ENCODE measurements around the gene CSRNP3.

Gene CSRNP3

DNA sequence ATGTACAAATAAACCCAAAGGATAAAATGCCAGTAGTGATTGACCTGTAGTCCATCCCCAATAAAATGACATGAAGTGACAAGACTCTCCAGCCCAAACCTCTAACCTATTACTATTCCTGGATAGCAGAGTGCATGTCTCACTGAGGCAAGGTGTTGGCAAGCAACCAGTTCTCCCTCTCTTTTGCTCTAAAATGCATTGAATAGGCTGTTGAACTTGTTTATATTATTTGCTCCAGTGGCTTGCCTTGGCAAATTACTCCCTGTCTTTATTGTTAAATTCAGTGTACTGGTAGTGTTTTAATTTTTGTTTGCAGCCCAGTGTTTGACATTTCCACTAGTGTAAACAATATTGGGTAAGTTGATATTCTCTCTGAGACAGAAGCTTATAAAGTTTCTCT is 70.5 kb downstream of the CSRNP3 start:
- no peak for DNase-seq (ENCODE audit: low read depth in 2 of 2)

DNA sequence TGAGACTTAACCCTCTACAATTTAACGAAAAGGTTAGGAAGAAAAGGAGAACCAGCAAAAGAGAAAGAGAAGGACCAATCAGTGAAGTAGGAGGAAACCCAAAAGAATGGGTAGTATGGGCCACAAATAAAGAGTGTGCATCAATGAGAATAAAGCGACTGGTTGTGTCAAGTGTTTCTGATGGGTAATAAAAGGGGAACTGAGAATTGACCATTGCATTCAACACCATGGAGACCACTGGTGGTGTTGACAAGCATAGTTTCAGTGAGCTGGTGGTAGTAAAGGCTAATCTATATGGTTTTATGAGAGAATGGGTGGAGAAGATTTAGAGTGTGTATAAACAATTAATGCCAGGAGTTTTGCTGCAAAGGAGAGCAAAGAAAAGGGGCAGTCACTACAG is 75.4 kb downstream of the CSRNP3 start:
- DNase-seq (ENCODE audit: low read depth in 2 of 2), result no peak

DNA sequence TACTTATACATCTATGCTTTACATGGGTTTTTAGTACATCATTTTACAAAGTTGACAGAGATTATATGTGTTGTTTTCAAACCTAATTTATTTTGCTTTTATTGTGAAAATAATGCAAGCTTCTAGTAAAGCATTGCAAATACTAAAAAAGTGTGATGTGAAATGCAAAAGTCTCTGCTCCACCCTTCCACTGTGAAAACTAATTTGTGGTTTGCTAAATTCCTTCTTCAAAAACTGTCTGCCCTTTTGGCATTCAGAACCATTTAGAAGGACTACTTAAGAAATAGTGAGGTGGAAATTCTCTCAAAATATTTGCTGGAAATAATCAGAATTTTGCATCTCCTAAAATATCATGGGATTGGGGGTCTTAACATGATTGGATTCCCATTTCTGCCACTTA is 78.4 kb downstream of the CSRNP3 start:
- no peak for DNase-seq (ENCODE audit: low read depth in 2 of 2)

DNA sequence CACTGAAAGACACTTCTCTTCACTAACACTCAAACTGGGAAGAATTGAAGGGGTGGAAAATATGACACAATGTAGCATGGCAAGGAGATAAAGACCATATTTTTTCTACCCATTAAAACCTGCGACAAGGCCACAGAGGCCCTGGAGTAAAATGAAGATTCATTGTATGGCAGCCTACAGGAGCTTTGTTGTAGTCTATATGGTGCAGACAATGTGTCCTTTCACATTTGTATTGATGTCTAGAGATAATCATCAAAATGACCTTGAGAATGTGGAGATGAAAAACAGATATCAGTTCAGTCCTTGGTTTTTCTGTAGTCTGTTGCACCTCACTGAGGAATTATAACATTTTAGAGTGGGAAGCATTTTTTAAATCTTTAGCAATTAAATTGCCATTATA is 80.1 kb downstream of the CSRNP3 start:
- DNase-seq (ENCODE audit: low read depth in 2 of 2), result no peak

DNA sequence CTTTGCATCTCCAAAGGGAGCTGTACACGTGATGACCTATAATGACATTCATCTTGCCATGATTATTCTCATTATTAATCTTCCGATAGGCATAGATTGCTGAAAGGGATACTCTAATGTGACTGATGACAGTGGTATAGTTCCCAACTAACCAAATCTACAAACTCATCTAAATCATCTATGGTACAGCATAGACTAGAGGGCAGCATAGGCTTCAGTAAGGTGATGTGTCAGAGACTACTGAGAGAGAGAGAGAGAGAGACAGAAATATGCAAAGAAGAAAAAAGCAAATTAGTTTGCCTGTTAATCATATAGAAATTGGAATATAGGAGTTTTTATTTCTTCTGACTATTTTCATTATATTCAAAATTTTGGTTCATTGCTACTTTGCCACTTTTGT is 89.3 kb downstream of the CSRNP3 start:
- DNase-seq (ENCODE audit: low read depth in 2 of 2), result no peak

DNA sequence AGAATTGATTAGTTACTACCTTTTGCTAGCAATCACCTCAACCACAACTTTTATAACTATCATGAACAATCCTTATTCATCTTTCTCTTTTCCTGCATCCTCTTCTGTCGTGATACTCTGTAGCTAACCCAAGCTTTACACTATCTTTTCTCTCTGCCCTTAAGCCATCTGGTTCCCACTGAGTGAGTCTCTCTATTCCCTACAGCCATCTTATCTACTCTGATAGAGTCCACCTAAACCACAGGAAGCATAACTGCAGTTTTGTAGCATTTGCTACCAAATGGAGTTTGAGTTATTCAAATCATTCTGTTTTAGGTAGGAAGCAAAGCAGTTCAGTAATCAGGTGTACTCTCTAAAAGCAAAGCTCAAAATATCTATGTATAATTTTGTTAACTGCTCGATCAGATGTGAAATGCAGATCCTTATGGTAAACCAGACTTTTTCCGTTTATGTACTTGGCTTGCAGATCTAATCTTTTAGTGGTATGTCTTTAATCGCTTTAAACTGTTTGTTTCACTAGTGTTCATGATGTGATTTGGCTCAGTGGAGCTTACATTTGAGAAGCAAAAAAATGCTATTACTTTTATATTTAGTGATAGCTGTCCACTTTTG is 91.0 kb downstream of the CSRNP3 start:
- no peak for DNase-seq (ENCODE audit: low read depth in 2 of 2)

DNA sequence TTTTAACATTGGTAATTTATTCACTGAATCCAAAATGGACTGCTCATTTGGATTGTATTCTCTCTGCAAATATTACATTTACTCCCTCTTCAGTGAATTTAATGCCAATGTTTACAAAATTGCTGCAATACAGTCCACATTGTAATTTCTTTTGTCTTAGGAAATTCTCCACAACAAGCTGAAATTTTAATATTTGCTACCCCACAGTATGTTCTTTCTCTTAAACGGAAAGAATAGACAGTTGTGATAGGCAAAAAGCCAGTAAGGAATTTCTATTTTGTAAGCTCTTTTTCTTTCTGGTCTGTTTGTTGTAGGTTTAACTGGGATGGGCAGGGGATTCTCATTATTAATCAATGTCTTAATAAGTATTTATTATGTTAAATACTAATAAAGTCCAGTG is 92.0 kb downstream of the CSRNP3 start:
- no peak for DNase-seq (ENCODE audit: low read depth in 2 of 2)

DNA sequence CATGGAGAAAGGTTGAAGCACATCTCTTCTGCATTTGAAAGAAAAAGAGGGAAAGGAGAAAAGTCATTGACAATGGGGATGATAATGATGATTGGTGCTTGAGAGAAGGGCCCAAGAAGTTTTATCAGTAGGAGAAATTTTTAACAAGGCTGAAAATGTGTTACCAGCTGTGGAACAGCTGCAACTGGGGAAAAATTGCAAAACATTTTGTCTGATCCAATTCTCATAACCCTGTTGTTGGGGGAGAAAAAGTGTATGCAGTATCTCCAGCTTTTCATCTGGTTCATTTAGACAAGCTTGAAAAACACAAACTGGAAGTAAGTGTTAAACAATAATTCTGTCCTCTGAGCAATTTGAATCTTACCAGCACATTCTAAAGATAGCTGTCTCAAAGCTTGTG is 92.7 kb downstream of the CSRNP3 start:
- no peak for DNase-seq (ENCODE audit: low read depth in 2 of 2)

DNA sequence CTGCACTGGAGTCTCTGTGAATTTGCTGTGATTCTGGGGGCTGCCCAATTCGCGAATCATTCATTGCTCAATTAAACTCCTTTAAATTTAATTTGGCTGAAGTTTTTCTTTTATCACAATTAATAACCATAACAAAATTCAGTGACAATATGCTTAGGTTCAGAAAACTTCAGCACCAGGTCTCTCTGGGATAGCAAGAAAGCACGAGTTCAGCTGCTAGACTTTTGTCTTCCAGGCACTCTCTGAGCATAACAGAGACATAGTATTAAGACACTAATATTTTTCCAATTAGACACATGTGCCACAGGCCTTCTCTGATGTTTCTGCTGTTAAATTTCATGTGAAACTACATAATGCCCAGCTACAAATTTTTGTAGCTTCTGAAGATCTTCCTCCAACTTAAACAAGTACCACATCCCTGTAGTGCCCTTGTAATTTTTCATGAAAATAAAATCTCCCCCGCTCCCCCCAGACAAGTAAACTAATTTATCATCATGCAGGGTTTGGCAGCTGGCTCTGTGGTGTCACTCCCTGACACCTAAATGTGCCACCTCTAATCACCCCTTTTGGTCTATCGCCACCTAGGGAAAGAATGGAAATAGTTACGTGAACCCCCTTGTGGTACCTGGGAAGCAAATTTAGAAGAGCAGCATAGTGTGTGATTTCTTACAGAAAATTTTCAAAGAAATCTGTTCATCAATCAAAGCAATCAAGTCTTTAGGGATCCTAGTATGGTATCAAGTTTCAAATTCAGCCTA is 94.1 kb downstream of the CSRNP3 start:
- DNase-seq (ENCODE audit: low read depth in 2 of 2), result no peak

DNA sequence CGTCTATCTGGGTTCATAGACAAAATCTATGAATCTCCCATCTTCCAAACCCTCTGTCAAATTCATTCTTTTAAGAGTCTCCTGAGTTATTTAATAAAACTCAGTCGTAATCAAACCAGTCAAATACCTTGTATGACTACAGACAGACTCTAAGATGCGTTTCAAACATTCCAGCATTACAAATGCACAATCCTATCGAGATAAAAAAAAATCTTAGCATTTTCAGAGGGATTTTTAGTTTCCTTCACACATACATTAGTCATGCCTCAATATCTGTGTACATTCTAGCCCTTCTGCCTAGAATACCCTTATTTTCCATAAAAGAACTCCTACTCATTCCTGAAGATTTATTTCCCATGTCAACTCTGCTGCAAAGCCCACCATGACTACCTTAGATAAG is 96.5 kb downstream of the CSRNP3 start:
- DNase-seq (ENCODE audit: low read depth in 2 of 2), result no peak

DNA sequence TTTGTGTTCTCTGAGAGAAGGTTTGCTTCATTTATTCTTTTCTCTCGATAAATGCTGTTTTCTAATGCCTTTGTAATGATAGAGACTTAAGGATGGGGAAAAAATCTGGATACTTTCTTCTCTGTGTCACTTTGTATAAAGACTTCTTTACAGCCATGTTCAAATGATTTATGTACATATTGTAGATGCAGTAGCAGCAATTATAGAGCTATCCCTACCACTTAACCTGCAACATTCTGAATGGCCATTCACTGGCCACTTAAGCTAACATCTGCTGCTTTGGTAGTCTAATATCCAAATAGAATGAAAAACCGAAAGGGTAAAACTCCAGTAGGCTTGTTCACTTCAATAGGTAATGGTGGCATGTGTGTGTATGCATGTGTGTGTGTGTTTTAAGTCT is 97.8 kb downstream of the CSRNP3 start:
- DNase-seq (ENCODE audit: low read depth in 2 of 2), result no peak

DNA sequence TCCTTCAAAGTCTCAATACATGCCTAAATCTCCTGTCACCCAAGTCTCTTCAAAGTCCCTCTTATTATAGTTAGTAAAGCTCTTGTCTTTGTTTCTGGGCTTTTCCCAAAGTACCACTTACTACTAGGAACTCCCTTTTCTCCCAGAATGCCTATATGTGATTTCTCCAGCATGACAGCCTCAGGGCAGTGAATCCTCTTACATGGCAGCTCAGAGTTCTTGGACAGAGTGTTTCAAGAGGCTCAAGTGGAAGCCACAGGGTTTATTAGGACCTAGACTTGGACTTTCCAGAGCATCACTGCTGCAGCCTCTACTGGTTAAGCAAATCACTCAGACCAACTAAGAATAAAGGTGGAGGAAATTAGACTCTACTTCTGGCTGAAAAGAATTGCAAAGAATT is 98.9 kb downstream of the CSRNP3 start:
- no peak for DNase-seq (ENCODE audit: low read depth in 2 of 2)

DNA sequence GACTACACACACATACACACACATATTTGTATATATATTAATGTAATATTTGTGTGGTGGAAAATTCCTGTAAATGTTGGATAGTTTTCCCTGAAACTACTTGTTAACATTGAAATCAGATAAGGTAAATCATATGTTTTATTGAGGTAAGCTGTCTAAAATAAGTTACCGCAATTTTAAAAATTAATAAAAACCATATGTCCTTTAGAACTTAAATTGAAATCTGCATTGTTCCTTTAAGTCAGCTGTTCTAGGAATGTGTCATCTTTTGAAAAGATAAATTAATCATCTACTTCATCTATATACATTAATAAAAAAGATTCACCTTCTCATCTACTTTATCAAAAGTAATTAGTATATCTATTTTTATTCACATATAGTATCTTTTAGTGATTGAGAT is 102.0 kb downstream of the CSRNP3 start:
- no peak for DNase-seq (ENCODE audit: low read depth in 2 of 2)

DNA sequence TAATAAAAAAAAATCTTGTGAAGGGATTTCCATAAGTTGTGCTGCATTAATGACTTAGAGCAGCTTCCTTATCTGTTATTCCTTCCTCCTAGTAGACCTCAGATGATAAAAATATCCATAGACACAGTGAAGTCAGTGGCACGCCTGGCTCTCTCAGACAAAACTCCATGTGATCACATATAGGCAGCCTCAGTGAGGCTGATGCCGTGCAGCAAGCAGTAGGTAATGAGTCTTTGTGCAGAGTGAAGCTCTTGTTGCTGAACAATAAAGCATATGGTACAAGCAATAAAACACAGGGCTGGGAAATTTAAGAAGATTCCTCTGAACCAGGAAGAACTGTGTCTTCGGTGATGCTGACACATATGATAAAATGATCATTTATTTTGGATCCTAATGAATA is 102.7 kb downstream of the CSRNP3 start:
- DNase-seq (ENCODE audit: low read depth in 2 of 2), result no peak

DNA sequence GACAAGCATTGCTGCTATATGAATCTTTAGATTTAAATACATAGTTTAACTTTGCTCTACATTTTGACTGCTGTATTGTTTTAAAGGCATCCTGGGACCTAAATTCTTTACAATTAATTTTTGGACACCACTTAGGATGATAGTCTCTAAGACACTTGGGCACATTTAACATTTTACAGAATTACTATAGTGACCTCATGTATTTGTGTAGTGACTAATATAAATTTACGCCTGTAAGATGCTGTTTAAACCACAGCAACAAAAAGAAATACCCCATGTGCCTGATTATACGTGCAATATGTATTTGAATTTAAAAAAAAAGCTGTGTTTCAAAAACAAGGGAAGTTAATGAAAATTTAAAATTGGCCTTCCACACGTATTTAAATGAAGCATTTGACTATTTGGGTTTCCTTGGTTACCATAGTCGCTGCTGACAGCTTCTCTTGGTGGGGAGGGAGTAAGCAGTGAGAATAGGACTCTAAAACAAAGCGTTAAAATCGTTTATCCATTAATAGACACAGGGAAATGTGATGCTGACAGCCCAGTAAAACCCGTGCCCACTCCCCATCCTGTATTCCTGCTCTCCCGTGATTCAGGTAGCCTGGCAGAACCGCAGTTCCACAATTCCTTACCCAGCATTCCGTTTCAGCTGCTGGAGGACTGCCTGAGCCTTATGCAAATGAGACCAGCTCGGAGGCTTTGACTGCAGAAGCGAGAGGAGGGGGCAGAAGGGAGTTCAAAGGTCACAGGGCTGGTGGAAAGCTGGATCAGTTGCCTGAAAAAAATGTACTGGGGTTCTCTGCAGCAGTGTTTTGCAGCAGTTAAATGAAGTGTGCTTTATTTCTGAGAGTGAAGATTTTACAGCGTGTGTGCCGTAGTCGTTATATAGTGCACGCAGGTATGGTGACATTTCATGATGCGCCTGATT is 104.3 kb downstream of the CSRNP3 start:
- DNase-seq (ENCODE audit: low read depth in 2 of 2), result no peak

DNA sequence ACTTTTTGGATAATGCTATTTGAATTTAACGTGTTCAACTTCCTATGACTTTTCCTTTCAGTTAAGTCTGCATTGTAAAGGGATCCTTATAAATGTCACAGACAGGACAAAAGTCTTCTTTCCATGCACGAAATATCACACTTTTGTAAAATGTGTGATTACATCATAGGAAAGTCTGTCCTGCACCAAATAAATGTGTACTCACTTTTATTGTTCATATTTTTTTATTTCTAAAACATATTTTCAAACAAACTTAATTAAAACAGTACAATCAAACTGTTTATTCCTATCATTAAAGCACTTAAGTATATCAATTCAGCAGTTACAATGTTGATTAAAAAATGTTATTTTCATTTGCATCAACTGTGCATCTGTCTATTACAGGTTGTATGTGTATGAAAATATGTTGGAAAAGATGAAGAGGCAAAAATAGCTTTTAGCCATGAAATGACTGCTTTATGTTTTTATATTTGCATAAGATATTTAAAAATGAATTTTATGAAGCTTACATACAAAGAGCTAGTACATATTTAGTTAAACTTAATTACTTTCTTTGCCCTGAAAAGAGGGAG is 105.6 kb downstream of the CSRNP3 start:
- DNase-seq (ENCODE audit: low read depth in 2 of 2), result no peak

DNA sequence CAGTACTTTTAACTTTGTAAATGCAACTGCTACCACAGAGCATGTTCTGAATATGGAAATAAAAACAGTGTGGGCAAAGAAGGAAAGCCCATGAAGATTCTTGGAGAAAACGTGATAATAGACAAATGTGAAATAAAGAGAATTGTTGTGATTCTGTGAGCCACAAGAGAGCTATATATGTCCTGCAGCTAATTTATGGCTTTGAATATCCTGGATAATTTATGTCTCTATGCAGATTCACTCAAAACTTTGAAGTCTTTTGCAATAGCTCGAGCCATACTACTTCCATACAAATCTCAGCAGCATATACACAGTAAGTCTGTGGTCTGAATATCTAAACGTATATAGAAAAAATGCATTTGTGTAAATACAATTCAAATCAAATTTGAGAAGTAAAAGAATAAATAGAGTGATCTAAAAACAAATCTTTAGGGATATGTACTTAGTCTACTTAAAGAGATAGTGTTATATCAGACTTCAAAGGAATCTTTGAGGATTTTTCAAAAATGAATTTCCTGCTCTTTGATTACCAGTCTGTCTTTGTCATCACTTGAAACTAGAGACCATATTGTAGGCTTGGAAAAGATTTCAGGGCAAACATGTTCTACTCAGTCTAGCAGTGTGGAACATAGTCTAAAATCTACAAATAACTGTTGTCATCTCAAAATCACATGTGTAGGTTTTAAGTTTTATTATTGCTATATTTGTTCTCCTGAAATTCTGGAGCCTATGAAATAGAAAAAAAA is 107.1 kb downstream of the CSRNP3 start:
- DNase-seq (ENCODE audit: low read depth in 2 of 2), result no peak

DNA sequence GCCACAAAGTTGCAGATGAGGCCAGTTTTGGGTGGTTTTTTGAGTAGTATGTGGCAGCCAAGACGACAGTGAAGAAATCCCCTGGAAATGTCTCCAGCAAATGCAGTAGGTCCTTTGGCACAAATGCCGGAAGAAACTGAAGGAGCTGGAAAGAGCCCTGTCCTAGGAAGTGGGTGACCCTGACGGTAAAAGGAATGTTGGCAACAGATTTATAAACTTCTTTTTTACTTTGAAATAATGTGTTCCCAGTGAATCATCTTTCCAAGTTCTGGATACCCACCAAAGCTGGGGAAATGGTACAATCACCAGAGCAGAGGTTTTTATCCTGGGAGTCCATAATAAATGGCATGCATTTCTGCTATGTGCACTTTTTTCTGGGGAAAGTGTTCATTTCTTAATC is 112.9 kb downstream of the CSRNP3 start:
- DNase-seq (ENCODE audit: low read depth in 2 of 2), result no peak

DNA sequence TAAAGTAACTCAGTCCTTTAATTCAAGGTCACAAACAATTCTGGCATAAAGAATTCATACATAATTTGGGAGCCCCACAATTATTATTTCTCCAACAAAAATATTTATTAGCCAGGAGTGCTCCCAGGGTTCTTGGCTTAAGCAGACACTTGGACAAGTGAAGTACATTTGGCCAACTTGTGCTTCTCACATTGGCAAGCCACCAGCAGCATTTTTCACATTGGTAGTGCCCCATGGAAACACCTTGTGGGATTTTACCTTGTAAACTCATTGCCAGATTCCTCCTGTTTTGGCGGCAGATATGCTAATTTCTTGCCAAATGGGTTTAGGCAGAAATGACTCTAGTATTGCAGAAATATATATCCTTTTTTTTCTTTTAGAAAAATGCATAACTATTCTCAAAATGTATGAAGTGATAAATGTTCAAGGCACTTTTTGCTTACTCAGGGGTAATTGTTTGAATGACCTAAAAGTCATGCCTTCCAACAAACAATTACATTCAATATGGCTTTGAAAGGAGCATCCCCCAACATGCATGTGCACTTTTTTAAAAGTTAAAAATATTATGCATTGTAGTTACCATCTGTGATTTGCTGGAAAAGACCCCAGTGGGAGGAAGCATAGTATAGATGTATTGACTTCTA is 113.5 kb downstream of the CSRNP3 start:
- no peak for DNase-seq (ENCODE audit: low read depth in 2 of 2)

DNA sequence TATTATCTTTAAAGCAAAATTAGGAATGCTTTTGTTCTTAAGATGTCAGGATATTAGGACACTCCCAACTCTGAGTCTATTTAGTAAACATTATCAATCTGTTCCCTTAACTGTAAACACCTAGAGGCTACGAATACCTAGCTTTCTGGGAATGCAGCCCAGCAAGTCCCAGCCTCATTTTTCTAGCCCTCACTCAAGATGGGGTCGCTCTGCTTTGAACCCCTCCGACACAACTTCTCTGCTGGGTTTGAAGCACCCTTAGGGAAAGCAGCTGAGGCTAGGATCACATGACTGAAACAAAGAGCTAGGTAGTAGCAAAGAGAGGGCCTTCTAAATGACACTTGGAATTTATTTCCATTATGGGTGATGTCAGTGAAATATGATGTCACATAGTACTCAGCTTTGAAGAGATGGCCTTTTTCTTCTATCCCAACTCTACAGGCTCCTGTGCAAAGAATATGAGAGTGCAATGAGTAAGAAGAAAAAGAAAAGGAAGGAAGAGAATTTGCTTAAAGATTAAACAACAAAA is 114.7 kb downstream of the CSRNP3 start:
- no peak for DNase-seq (ENCODE audit: low read depth in 2 of 2)

DNA sequence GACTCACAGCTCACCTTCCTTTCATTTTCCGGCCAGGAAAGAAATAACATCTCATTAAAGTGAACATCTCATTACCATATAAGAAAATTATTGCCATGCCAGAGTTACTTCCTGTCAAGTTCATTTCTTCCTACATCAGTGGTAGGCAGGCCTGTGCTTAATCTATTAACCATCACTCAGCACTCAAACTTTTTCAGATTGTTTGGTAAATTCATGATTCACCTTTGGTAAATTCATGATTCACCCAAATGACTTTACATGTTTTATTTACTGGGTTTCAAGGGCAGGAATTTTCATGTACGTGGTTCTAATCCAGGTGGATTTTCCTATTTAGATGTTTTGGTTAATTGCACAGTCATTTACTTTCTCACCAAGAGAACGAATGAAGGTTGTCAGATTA is 116.5 kb downstream of the CSRNP3 start:
- no peak for DNase-seq (ENCODE audit: low read depth in 2 of 2)
